T-helper 2 cell (primary cell): ENCODE data around the gene LDLRAD3.
A peak's percentile ranks its signal among the peaks of the same experiment; 100 is the strongest.

Experiments
- DNase-seq, 5 experiments: peaks; one replicate each; pipeline versions ENCODE4 v3.0.0 to v3.0.0-alpha.2; 2012 to 2022

Gene LDLRAD3

GRCh38 chr11:36249246-36249645 lies 305.4 kb downstream of the LDLRAD3 start:
- no peak for DNase-seq

DNA sequence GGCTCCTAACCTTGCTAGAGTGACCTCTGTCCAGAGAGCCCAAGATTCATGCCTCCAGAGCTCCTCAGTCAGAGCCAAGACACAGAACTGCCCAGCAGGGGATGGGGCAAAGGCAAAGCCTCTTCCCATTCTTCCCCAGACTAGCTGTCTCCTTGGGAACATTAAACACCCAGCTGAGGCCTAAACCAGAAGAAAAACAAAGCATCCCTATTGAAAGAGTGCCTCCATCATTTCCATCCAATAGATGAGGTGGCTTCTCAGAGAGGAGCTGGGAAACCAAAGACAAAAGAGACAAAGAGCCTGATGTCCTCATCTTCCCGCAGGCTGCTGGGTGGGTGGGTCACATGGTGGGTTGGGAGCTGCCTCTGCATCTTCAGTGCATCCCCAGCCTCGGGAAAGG lies 308.0 kb downstream of the LDLRAD3 start:
- DNase-seq: no peak

- DNase-seq: no peak
These were observed 309.4 kb downstream of the LDLRAD3 start for GRCh38 chr11:36253238-36253637.

- no peak for DNase-seq
These were observed 310.9 kb downstream of the LDLRAD3 start for GRCh38 chr11:36254713-36255112.

- no peak for DNase-seq
These were observed 313.5 kb downstream of the LDLRAD3 start for GRCh38 chr11:36257351-36257750.

GRCh38 chr11:36258730-36259360 lies 315.0 kb downstream of the LDLRAD3 start:
- peak in 1 of 5 experiments; percentile 16 for DNase-seq

DNA sequence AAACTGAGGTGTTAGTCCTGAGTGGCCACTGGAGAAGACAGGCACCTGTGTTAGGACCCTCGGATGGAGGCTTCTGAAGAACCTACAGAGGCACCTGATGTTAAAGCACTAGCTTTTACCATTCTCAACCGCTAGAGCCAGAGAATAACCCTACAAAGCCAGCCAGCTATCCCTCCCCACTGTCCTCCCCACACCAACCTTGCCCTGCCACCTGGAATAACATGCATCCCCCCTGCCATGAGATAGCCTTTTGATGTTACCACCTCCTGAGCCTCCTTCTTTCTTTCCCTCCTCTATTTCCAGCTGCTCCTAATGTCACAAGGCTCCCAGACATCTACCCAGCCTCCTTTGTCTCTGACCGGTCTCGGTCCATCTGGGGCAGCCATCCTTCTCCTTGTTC lies 317.2 kb downstream of the LDLRAD3 start:
- no peak for DNase-seq

DNA sequence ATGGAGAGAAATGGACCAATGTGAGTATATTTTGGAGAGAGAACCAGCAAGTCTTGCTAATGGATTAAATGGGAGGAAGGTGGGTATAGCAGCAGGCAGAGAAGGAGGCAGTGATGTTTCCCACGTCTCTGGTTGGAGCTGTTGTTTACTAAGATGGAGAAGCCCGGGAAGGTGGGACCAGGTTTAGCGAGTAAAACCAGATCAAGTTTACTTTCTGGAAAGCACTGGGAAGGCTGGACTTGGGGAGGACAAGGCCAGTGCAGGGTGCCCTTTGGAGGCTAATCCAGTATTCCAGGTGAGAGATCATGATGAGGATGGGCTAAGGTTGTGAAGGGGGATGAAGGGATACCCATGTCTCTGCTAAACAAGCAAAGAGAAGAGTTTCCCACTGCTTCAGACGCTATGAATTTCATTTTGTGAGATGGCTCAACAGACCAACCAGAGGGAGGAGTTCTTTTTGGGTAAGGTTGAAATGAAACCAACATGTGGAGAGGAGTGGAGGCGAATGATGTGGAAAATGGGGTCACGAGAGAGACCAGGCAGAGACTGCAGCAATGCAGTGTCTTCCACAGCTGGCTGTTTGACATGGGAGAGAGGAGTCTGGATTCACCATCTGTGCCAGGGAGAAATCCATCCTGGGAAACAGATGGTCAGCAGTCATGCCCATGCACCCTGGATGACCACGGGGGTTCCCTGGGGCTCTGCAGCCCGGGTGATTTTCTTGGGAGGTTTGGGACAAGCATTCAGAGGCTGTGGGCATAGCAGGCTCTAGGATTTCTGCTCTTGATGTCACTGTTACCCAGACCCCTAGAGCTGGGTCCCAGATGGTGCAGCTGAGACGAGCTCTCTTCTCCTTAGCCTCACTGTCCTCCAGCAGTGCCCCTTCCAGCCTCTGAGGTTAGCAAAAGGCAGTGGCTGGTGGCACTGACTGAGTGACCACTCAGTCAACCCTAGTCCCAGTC lies 320.4 kb downstream of the LDLRAD3 start:
- no peak for DNase-seq

DNA sequence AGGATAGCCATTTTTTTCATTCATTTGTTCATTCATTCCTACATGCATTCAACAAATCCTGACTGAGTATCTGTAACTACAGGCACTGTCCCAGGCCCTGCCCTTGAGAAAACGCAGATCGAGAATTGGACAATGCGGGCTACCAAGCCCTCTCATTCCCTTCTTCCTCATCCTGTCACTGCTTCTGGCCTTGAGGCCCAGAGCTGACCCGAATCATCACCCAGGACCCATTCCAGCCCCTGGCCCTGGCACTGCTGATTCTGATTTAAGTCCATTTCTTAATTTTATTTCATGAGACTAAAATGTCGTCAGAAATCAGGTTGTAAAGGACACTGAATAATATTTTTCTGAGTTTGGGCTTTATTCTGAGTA lies 321.1 kb downstream of the LDLRAD3 start:
- no peak for DNase-seq

GRCh38 chr11:36265793-36266628 lies 322.1 kb downstream of the LDLRAD3 start:
- peak in 4 of 5 experiments; percentile 19 to 41 (median 32) for DNase-seq

DNA sequence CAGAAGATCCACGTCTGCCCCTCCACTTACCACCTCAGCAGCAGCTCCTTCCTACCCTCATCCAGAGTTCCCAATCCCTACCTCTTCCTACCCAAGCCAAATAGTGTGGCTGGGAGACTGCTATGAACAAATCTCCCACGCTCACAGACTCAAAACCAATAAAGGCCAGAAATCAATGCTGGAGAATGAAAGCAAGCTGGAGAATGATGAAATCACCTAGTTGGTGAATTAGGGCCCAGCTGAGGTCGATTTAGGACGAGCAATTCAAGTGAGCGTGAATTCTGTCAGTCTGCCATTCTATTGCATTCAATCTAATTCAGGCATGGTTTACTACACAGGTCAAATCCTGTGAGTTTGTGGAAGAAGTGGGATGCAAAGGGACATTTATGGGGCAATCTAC lies 322.9 kb downstream of the LDLRAD3 start:
- DNase-seq: no peak

DNA sequence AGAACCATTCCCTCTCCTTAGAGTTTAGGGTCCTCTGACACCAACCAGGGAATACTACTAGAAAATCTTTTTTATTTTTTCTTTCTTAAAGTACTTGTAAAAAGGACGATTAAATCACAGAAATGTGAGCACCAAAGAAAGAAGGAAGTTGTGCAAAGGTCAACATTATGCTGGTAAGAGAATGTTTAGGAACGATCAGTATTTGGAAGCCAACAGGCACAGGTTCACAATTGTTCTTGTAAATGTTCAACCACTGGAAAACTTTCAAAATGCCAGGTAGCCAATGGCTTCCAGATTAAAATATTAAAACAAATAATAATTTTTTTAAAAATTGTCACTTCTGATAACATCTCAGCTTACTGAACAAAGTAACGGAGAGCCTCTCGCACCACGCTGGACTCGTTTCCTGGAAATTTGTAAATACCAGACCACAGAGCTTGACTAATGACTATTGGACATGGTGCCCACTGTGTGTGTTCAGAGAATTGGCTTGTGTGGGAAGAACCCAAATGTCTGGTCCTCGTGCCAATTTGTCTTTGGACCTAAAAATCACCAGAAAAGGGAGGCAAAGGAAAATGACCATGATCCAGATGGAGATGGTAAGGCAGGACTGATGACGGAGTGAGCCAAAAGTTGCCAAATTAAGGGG lies 324.6 kb downstream of the LDLRAD3 start:
- DNase-seq: no peak

DNA sequence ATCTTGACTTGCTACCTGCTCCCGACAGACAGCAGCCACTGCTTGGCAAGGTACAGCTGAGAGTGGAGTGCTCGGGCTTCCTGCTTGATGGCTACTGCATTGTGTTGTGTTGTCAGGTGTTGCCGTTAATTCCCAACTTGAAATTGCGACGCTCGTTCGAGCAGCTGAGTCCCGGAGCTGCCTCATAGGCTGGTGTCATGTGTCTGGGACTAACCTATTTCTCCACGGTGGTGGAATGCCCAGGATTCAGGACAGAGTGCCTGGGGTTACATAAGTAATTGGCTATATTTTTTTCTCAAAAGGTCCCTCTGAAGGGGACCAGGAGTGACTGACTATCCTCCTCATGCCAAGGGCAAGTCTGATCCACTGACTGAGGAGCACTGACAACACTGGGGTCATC lies 326.8 kb downstream of the LDLRAD3 start:
- no peak for DNase-seq

GRCh38 chr11:36271794-36272407 lies 328.0 kb downstream of the LDLRAD3 start:
- peak in 1 of 5 experiments; percentile 7 for DNase-seq

DNA sequence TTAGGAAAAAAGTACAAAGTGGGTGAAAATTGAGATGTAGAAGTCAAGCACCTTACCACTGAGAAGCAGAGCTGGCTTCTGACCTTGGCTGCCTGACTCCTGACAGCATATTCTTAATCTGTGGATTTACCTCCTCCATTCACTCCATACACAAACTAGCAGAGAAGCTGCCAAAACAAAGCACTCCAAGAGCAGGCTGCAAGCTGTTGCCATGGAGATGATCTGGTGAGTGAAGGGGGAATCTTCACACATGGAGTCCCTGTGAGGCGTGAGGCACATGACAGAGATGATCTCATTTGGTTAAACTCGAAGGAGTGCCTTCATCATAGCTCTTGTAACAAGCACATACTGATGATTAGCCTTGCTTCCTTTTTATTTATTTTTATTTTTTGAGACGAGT lies 329.2 kb downstream of the LDLRAD3 start:
- no peak for DNase-seq

DNA sequence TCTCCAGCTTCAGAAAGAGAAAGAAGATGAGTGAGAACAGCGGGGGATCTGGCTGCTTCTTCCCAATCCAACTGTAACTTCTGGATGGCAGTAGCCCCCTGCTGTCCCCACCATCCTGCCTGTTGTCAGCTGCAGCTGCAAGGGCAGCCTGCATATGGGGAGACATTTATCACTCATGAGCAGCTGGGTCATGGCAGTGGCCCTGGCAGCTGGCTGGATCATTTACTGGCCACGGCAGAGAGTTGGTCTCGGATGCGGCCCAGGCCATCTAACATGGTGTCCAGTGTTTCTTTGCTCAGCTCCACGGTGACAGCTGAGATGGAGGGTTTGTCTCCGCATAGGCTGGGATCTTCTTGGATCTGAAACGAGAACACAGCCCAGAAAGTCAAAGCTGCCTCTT lies 330.6 kb downstream of the LDLRAD3 start:
- DNase-seq: no peak

- no peak for DNase-seq
These were observed 334.8 kb downstream of the LDLRAD3 start for GRCh38 chr11:36278531-36279282.

DNA sequence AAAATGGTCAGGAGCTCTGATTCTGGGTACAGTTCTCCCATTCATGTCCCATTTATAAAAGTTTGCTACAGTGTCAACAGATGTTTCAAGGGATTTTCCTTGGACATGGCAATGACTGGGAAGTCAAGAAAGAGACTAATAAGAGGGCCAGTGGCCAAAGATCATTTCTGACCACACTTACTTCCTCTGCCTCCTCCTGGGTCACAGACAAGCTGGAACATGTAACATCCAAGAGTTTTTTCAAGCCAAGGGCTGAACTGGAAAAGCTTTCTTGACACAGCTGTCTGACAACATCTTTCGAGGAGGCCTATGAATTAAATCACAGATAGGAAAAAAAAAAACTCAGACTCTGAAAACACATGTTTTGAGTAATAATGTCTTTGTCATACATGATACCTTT lies 336.7 kb downstream of the LDLRAD3 start:
- DNase-seq: no peak
